Stomach (tissue), 4 donors: Measurements from ENCODE around the gene SPCS3.

Source experiments
- CTCF ChIP-seq, 7 experiments: fragments of 450-650 bp in 4 of 7; fragments of 200-600 bp in 3 of 7; sonication (generic) in 3 of 7; IDR thresholded peaks; one replicate each; pipeline ENCODE4 v1.5.1; 2016 to 2019; ENCODE audit warnings: antibody characterized with exemption in 7 of 7, control low read depth in 2 of 7, mild to moderate bottlenecking in 1 of 7
- EP300 ChIP-seq: sonication (generic); formaldehyde crosslinking; IDR thresholded peaks from one replicate; pipeline ENCODE4 v1.6.1; 2017; ENCODE audit warnings: antibody characterized with exemption
- POLR2A ChIP-seq, 4 donors: fragments of 450-650 bp; IDR thresholded peaks; one replicate each; pipeline ENCODE4 v1.6.1; 2016; ENCODE audit warnings: antibody characterized with exemption in 4 of 4, control low read depth in 2 of 4, mild to moderate bottlenecking in 1 of 4, moderate library complexity in 1 of 4
- POLR2AphosphoS5 ChIP-seq, 3 donors: sonication (generic); formaldehyde crosslinking; IDR thresholded peaks; one replicate each; pipeline ENCODE4 v1.6.1; 2016; ENCODE audit warnings: antibody characterized with exemption in 3 of 3

GRCh38 chr4:176313596-176314336 is 6.0 kb upstream of the SPCS3 start:
- TF ChIP-seq POLR2A (IDR thresholded peaks at IDR 0.05) = no peak
- no peak for TF ChIP-seq EP300
- TF ChIP-seq CTCF (IDR thresholded peaks at IDR 0.05) = no peak
- TF ChIP-seq POLR2AphosphoS5 (IDR thresholded peaks at IDR 0.05) = no peak
